K562 (cell line): Measurements from ENCODE around the gene ZDHHC24. TPM values are rescaled to one million over a fixed set of nuclear protein-coding genes. Genes with fewer than 3 reads are reported as not detected.

Source experiments
- BHLHE40 ChIP-seq: IDR thresholded peaks from 2 replicates; pipeline ENCODE4 v1.6.1; 2011; ENCODE audit warnings: low read length, improper control_type of control experiment
- CBFA2T3 ChIP-seq: fragments of 450-650 bp; IDR thresholded peaks from 2 replicates; pipeline ENCODE4 v1.6.1; 2017
- CBX3 ChIP-seq, 2 experiments: IDR thresholded peaks; 1 replicate in 1 of 2; 2 replicates in 1 of 2; pipeline ENCODE4 v1.6.1; 2012; ENCODE audit warnings: inconsistent platforms in 2 of 2, low read length in 2 of 2, borderline replicate concordance in 1 of 2, control low read depth in 1 of 2
- CREB1 ChIP-seq, 2 experiments: sonication (generic) in 1 of 2; formaldehyde crosslinking in 1 of 2; IDR thresholded peaks; 2 replicates each; pipeline versions ENCODE4 v1.6.1 to v1.8.0; 2012 to 2022; ENCODE audit warnings: inconsistent platforms in 1 of 2, mild to moderate bottlenecking in 1 of 2, missing genetic modification reagents in 1 of 2, moderate library complexity in 1 of 2
- EHMT2 ChIP-seq: fragments of 450-650 bp; IDR thresholded peaks from 2 replicates; pipeline ENCODE4 v1.6.1; 2018; ENCODE audit warnings: antibody characterized with exemption
- ETV6 ChIP-seq, 3 experiments: fragments of 150-350 bp in 1 of 3; sonication (generic) in 1 of 3; formaldehyde crosslinking in 1 of 3; IDR thresholded peaks; 2 replicates each; pipeline versions ENCODE4 v1.6.1 to v1.8.0; 2014 to 2022; ENCODE audit warnings: borderline replicate concordance in 2 of 3, low read depth in 2 of 3, antibody characterized with exemption in 1 of 3, low read length in 1 of 3, mild to moderate bottlenecking in 1 of 3, missing genetic modification reagents in 1 of 3
- HMGN3 ChIP-seq: IDR thresholded peaks from 2 replicates; pipeline ENCODE4 v1.6.1; 2011; ENCODE audit warnings: borderline replicate concordance, low read depth, mild to moderate bottlenecking, mixed read lengths, low read length; ENCODE audit not compliant: insufficient read length; ENCODE audit errors: extremely low read depth
- HNRNPH1 ChIP-seq: fragments of 200-400 bp; formaldehyde crosslinking; optimal IDR thresholded peaks from 2 replicates; pipeline ENCODE3; 2017; ENCODE audit warnings: low read depth, mild to moderate bottlenecking, low read length, moderate library complexity
- KLF13 ChIP-seq: fragments of 450-650 bp; IDR thresholded peaks from 2 replicates; pipeline ENCODE4 v1.6.1; 2016; ENCODE audit warnings: missing genetic modification characterization, low read depth, mild to moderate bottlenecking, missing compliant biosample characterization, moderate library complexity, borderline replicate concordance
- L3MBTL2 ChIP-seq: fragments of 450-650 bp; IDR thresholded peaks from 2 replicates; pipeline ENCODE4 v1.6.1; 2016; ENCODE audit warnings: mild to moderate bottlenecking, moderate library complexity
- NCOA1 ChIP-seq: fragments of 450-650 bp; IDR thresholded peaks from 2 replicates; pipeline ENCODE4 v1.6.1; 2016; ENCODE audit warnings: low read depth
- NFATC3 ChIP-seq: fragments of 450-650 bp; IDR thresholded peaks from 2 replicates; pipeline ENCODE4 v1.6.1; 2017; ENCODE audit warnings: mild to moderate bottlenecking
- PCBP1 ChIP-seq: fragments of 200-400 bp; formaldehyde crosslinking; IDR thresholded peaks from 2 replicates; pipeline ENCODE4 v1.6.1; 2018; ENCODE audit warnings: mild to moderate bottlenecking, low read depth, low read length; ENCODE audit not compliant: poor library complexity, severe bottlenecking
- POLR2B ChIP-seq: fragments of 450-650 bp; IDR thresholded peaks from 2 replicates; pipeline ENCODE4 v1.6.1; 2018; ENCODE audit warnings: low read depth; ENCODE audit not compliant: partially characterized antibody
- RAD51 ChIP-seq: fragments of 450-650 bp; IDR thresholded peaks from 2 replicates; pipeline ENCODE4 v1.7.1; 2016; ENCODE audit warnings: low read depth, mild to moderate bottlenecking, borderline replicate concordance
- RUNX1 ChIP-seq: sonication (generic); IDR thresholded peaks from 2 replicates; pipeline ENCODE4 v1.6.1; 2016; ENCODE audit warnings: antibody characterized with exemption, low read depth
- SAP30 ChIP-seq: fragments of 200-600 bp; sonication (generic); IDR thresholded peaks from 2 replicates; pipeline ENCODE4 v1.6.1; 2012; ENCODE audit warnings: borderline replicate concordance, low read depth, mild to moderate bottlenecking, moderate library complexity, low read length, control low read depth, inconsistent platforms; ENCODE audit not compliant: insufficient read depth, poor library complexity, severe bottlenecking
- TAF15 ChIP-seq: fragments of 200-400 bp; formaldehyde crosslinking; IDR thresholded peaks from 2 replicates; pipeline ENCODE4 v1.6.1; 2017; ENCODE audit warnings: mild to moderate bottlenecking, low read depth, low read length, moderate library complexity
- polyA plus RNA-seq, 8 experiments: library from polyadenylated mRNA; depleted of rRNA in 4 of 8; stranded (reverse) in 5 of 8; unstranded in 3 of 8; fragments of >200 nt; fragmentation: Nextera tagmentation in 2 of 8; fragmentation: Illumina TruSeq in 1 of 8; extraction: Ambion mirVana in 2 of 8; extraction: Trizol in 1 of 8; gene quantifications; 2 replicates each; pipeline versions ENCODE4 v1.2.1 to v1.2.3, GENCODE V29; 2011 to 2014; ENCODE audit warnings: inconsistent platforms in 1 of 8, missing spikeins in 1 of 8
- total RNA-seq, 7 experiments: library from RNA; depleted of rRNA in 6 of 7; stranded (reverse); fragments of >200 nt in 6 of 7; fragmentation: Illumina TruSeq in 2 of 7; extraction: Trizol in 2 of 7; gene quantifications; 2 replicates each; pipeline versions ENCODE4 v1.2.1 to v1.2.3, GENCODE V29; 2011 to 2021; ENCODE audit warnings: low replicate concordance in 1 of 7
- TF ChIP-seq, protein P1 (sequence below): fragments of 450-650 bp; IDR thresholded peaks from 2 replicates; pipeline ENCODE4 v1.6.1; 2016
- TF ChIP-seq, protein P2 (sequence below), 2 experiments: IDR thresholded peaks; 2 replicates each; pipeline ENCODE4 v1.6.1; 2012; ENCODE audit warnings: improper control_type of control experiment in 2 of 2, low read depth in 2 of 2, low read length in 2 of 2, borderline replicate concordance in 1 of 2
- TF ChIP-seq, protein P3 (sequence below): fragments of 450-650 bp; IDR thresholded peaks from 2 replicates; pipeline ENCODE4 v1.6.1; 2016; ENCODE audit warnings: low read depth, mild to moderate bottlenecking, moderate library complexity
- TF ChIP-seq, protein P4 (sequence below): sonication (generic); formaldehyde crosslinking; IDR thresholded peaks from 2 replicates; pipeline ENCODE4 v1.8.0; 2022; ENCODE audit warnings: mild to moderate bottlenecking, missing genetic modification reagents

The ZDHHC24 gene
- total and polyA plus RNA-seq, 9 of the 15 experiments (the other 6 are each of a cell fraction or from before 2014, with no cell fraction given), result 0.45 to 11.2 (median 2.7) TPM

DNA sequence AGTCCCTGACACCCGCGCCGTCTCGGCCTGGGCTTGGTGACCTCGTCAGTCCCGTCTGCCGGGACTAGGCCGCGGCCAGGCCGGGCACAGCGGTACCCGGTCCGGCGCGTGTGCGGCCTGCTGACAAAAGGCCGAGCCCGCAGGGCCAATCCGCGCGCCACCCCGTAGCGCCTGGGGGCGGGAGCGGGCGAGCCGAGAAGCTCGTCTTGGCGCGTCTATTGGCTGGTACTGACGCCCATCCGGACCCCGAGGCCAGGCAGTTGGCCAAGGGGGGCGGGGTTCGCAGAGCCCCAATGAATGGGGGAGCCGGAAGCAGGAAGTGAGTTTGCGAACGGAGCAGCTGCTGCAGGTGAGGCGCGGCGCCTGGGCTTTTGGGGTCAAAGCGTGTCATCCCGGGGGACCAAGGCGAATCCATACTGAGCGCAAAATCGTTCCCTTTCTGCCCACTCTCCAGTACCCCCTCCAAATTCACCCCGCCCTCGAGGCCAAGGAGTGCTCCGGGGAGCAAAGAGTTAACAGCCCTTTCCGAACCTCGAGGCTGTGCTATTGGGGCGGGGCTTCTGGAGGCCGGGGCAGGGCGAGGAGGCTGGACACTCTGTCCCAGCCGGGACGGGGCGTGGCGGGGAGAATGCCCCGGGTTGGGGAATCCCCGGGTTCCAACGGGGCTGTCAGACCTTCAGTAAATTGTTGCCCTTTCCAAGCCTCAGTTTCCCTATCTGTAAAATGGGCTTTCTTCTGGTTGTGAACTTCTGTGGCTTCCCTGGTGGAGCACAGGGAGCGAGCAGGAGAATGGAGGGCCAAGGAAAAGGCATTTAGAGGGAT, 65.5 kb downstream of the ZDHHC24 start, which contains the start of gene DPP3 (continued):
- no peak for TF ChIP-seq ETV6 (IDR thresholded peaks at IDR 0.05; ENCODE audit: borderline replicate concordance in 1 of 2, low read depth in 2 of 2, low read length in 1 of 2)
- TF ChIP-seq ETV6 (CRISPR knock-in tag; IDR thresholded peaks at IDR 0.05; ENCODE audit: borderline replicate concordance), result no peak
- TF ChIP-seq PCBP1, result no peak
- TF ChIP-seq SAP30, result peak; percentile 87
- TF ChIP-seq TAF15, result no peak
- 0 out of 2 replicates have a peak, but pooled peaks have one; percentile 12 for TF ChIP-seq BHLHE40
- TF ChIP-seq HMGN3, result peak; percentile 80
- TF ChIP-seq RUNX1, result 0 out of 2 replicates have a peak, but pooled peaks have one; percentile 11
- peak in 1 of 2 experiments; percentile 65; a peak in 1 of 3 replicates for TF ChIP-seq CBX3 (IDR thresholded peaks at IDR 0.05; ENCODE audit: borderline replicate concordance in 1 of 2, low read length in 2 of 2)
- TF ChIP-seq EHMT2, result no peak
- peak; percentile 89 for TF ChIP-seq POLR2B
- TF ChIP-seq, protein P1, sequence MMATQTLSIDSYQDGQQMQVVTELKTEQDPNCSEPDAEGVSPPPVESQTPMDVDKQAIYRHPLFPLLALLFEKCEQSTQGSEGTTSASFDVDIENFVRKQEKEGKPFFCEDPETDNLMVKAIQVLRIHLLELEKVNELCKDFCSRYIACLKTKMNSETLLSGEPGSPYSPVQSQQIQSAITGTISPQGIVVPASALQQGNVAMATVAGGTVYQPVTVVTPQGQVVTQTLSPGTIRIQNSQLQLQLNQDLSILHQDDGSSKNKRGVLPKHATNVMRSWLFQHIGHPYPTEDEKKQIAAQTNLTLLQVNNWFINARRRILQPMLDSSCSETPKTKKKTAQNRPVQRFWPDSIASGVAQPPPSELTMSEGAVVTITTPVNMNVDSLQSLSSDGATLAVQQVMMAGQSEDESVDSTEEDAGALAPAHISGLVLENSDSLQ, result peak; percentile 99
- TF ChIP-seq, protein P2, sequence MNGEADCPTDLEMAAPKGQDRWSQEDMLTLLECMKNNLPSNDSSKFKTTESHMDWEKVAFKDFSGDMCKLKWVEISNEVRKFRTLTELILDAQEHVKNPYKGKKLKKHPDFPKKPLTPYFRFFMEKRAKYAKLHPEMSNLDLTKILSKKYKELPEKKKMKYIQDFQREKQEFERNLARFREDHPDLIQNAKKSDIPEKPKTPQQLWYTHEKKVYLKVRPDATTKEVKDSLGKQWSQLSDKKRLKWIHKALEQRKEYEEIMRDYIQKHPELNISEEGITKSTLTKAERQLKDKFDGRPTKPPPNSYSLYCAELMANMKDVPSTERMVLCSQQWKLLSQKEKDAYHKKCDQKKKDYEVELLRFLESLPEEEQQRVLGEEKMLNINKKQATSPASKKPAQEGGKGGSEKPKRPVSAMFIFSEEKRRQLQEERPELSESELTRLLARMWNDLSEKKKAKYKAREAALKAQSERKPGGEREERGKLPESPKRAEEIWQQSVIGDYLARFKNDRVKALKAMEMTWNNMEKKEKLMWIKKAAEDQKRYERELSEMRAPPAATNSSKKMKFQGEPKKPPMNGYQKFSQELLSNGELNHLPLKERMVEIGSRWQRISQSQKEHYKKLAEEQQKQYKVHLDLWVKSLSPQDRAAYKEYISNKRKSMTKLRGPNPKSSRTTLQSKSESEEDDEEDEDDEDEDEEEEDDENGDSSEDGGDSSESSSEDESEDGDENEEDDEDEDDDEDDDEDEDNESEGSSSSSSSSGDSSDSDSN (IDR thresholded peaks at IDR 0.05; ENCODE audit: borderline replicate concordance in 1 of 2, low read depth in 2 of 2, low read length in 2 of 2), result peak; percentile 65 to 73; a peak in 2 of 4 replicates
- peak; percentile 69 for TF ChIP-seq CREB1 (IDR thresholded peaks at IDR 0.05)
- TF ChIP-seq CREB1 (CRISPR knock-in tag; IDR thresholded peaks at IDR 0.05), result peak; percentile 74
- no peak for TF ChIP-seq HNRNPH1
- TF ChIP-seq L3MBTL2, result peak; percentile 70
- no peak for TF ChIP-seq NFATC3
- TF ChIP-seq, protein P3, sequence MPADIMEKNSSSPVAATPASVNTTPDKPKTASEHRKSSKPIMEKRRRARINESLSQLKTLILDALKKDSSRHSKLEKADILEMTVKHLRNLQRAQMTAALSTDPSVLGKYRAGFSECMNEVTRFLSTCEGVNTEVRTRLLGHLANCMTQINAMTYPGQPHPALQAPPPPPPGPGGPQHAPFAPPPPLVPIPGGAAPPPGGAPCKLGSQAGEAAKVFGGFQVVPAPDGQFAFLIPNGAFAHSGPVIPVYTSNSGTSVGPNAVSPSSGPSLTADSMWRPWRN, result no peak
- TF ChIP-seq, protein P4, sequence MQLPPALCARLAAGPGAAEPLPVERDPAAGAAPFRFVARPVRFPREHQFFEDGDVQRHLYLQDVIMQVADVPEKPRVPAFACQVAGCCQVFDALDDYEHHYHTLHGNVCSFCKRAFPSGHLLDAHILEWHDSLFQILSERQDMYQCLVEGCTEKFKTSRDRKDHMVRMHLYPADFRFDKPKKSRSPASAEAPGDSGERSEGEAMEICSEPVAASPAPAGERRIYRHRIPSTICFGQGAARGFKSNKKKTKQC (CRISPR knock-in tag), result 0 out of 2 replicates have a peak, but pooled peaks have one; percentile 24
- TF ChIP-seq KLF13 (tag), result peak; percentile 53; the same call in 1 of the 2 replicates
- peak; percentile 50; the same call in 1 of the 2 replicates for TF ChIP-seq NCOA1
- no peak for TF ChIP-seq RAD51
- TF ChIP-seq CBFA2T3, result no peak
